HG02588 (cell line): ENCODE data around the gene PTH2.
"Not testable (repeated sequence)": the region's sequence is repeated elsewhere in the genome, so short reads cannot be mapped to it uniquely, and the experiment has no call there.

Experiments used
- ATAC-seq: cut with Tn5 transposase; IDR thresholded peaks from one replicate; pipeline ENCODE4 v1.9.1; 2021; ENCODE audit warnings: mild to moderate bottlenecking, moderate library complexity; ENCODE audit not compliant: unreplicated experiment

PTH2 gene, protein sequence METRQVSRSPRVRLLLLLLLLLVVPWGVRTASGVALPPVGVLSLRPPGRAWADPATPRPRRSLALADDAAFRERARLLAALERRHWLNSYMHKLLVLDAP

GRCh38 chr19:49423071-49423984, at the start of gene PTH2:
PTH2 (minus strand) TSS chr19:49423441; CDS start chr19:49423339, 102 bp downstream.
- no peak for ATAC-seq

DNA sequence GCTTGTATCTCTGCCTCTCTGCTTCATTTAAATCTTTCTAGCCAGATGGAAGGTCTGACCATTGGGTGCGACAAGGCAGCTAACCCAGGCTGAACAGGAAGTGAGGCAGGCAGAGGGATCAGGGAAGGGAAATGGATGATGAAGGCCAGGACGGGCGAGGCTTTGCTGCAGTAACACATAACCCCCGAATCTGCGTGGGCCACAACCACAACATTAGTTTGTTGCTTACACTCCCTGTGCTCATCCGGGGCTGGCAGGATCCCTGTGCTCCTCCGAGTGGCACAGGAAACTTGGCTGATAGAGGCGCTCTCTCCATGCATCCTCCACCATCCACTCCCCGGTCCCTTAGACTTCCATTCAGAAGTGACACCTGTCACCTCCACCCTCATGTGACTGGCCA, 49.7 kb upstream of the PTH2 start:
- ATAC-seq = no peak

- no peak for ATAC-seq
Observed at GRCh38 chr19:49470615-49470978, 47.4 kb upstream of the PTH2 start.

GRCh38 chr19:49469828-49470614, 46.8 kb upstream of the PTH2 start:
- peak; percentile 46 for ATAC-seq

GRCh38 chr19:49468746-49469447, 45.7 kb upstream of the PTH2 start:
- ATAC-seq = no peak

DNA sequence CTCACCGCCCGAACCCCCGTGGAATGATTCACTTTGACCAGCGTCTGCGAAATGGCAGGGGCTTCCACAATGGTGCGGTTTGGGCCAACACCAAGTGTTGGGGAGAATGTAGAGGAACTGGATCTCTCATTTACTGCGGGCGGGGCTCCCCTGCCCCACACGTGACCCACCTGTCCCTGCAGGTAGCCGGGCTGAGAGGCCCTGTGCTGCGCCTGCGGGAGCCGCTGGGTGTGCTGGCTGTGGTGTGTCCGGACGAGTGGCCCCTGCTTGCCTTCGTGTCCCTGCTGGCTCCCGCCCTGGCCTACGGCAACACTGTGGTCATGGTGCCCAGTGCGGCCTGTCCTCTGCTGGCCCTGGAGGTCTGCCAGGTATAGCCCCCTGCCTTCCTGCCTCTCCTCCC, 45.0 kb upstream of the PTH2 start:
- ATAC-seq = no peak

DNA sequence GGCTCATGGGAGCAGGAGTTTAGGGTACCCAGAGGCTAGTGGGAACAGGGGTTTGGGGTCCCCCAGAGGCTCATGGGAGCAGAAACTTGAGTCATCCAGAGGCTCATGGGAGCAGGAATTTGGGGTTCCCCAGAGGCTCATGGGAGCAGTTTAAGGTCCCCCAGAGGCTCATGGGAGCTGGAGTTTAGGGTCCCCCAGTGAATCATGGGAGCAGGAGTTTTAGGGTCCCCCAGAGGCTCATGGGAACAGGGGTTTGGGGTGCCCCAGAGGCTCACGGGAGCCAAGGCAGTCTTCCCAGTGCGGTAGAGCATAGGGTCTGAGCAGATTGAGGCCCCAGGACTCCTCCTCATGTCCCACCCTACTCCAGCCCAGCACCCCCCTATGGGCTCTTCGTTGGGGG, 42.1 kb upstream of the PTH2 start:
- no peak for ATAC-seq

DNA sequence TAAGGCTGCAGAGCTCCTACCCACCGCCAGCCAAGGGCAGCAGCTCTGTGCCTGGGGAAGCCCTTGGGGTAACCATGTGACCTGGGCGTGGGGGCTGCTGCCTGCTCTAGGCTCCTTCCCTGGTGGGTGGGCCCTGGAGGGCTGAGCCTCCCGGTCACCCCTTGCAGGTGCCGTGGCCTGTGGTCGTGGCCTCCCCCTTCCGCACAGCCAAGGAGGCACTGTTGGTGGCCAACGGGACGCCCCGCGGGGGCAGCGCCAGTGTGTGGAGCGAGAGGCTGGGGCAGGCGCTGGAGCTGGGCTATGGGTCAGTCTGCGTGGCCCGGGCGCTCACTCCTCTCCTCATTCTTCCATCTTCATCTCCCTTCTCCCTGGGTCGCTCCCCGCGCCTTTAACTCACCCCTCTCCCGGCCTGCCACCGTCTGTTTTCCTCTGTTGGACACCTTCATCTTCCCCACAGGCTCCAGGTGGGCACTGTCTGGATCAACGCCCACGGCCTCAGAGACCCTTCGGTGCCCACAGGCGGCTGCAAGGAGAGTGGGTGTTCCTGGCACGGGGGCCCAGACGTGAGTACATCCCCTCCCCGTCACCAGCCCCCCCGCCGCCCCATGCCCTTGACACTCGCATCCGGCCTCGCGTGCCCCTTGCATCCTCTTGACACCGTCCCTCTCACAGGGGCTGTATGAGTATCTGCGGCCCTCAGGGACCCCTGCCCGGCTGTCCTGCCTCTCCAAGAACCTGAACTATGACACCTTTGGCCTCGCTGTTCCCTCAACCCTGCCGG, 40.9 kb upstream of the PTH2 start:
- no peak for ATAC-seq

DNA sequence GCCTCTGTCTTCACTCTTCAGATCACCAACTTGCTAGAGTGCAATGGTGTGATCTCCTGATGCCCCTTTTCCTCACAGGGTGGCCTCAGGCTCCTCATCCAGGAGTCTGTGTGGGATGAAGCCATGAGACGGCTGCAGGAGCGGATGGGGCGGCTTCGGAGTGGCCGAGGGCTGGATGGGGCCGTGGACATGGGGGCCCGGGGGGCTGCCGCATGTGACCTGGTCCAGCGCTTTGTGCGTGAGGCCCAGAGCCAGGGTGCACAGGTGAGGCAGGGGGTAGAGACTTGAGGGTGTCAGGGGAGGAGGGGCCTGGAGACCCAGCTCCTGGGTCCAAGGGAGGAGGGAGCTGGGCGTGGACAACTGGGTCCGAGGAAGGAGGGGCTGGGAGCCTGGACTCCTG, 39.3 kb upstream of the PTH2 start:
- ATAC-seq = no peak

- ATAC-seq = no peak
Observed at GRCh38 chr19:49461656-49462055, 38.4 kb upstream of the PTH2 start.

DNA sequence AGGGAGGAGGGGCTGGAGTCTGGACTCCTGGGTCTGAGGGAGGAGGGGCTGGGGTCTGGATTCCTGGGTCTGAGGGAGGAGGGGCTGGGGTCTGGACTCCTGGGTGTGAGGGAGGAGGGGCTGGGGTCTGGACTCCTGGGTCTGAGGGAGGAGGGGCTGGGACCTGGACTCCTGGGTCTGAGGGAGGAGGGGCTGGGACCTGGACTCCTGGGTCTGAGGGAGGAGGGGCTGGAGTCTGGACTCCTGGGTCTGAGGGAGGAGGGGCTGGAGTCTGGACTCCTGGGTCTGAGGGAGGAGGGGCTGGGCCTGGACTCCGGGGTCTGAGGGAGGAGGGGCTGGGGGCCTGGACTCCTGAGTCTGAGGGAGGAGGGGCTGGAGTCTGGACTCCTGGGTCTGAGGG, 37.9 kb upstream of the PTH2 start:
- ATAC-seq = not testable (repeated sequence)

GRCh38 chr19:49459388-49459787, 36.1 kb upstream of the PTH2 start:
- ATAC-seq = no peak

GRCh38 chr19:49458567-49458903, 35.3 kb upstream of the PTH2 start:
- ATAC-seq = no peak

DNA sequence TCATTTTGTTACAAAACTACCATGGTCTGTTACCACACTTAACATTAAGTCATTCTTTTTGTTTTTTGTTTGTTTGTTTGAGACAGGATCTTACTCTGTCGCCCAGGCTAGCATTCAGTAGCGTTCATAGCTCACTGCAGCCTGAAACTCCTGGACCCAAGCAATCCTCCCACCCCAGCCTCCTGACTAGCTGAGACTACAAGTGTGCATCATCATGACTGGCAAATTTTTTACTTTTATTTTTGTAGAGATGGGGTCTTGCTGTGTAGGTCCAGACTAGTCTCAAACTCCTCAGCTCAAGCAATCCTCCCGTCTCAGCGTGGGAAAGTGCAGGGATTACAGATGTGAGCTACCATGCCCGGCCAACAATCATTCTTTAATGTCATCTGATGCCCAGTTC, 33.1 kb upstream of the PTH2 start:
- no peak for ATAC-seq

GRCh38 chr19:49455773-49456172, 32.5 kb upstream of the PTH2 start:
- ATAC-seq = no peak

DNA sequence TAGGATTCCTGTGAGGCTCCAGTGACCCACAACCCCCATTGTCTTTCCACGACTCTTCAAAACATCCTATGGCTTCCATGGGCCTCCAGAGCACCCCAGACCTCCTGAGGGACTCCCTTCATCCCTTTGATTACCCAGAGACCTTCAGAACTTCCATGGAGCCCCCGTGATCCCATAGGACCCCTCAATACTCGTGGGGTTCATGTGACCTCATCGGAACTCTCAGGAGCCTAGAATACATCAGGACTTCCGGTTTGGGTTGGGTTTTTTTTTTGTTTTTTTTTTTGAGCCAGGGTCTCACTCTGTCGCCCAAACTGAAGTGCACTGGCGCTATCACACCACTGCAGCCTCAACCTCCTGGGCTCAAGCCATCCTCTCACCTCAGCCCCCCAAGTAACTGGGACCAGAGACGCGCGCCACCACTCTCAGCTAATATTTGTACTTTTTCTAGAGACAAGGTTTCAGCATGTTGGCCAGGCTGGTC, 30.6 kb upstream of the PTH2 start:
- no peak for ATAC-seq

DNA sequence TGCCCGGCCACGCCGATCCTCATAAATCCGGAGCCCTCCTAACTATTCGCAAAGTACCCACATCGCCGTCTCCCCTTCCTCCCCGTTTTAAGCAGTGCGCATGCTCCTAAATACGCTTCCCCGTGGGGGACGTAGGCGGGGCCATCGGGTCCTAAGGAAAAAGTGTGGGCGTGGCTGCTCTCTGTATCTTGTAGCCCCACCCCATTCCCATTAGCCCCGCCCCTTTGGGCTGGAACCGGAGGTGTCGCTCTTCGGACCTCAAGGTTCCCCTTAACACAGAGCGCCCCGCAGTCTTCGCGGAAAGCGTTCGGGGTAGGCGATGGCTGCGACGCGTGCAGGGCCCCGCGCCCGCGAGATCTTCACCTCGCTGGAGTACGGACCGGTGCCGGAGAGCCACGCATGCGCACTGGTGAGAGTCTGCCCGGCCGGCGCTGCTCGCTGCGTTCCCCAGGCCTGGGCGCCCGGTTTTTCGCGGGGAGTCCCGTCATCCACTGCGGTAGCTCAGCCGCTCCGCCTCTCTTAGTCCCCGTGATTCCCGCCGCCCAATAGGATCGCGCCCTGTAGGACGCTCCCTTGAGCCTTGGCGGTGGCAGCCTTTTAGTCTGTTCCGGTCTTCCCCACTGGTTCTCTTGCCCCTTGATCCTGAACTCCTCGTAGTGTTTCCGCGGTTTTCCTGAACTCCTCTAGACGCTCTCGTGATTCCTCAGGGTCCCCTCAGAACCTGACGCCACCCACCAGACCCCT, 29.9 kb upstream of the PTH2 start, which contains the start of gene ALDH16A1:
Gene ALDH16A1, plus strand, starts transcription at position 213 of the 744 bp plus-strand sequence. Its CDS starts 107 bp downstream, at position 320.
- ATAC-seq = peak; percentile 72

- peak; percentile 57 for ATAC-seq
Observed at GRCh38 chr19:49451430-49452181, 28.4 kb upstream of the PTH2 start, which contains the start of gene PIH1D1. PIH1D1 (minus strand) TSS chr19:49451814; CDS start chr19:49451574, 240 bp downstream.

GRCh38 chr19:49450405-49450804, 27.2 kb upstream of the PTH2 start:
- ATAC-seq = no peak
